Hepatocyte (in vitro differentiated cells): Measurements from ENCODE around the gene FNBP1L. TPM values are rescaled to one million over a fixed set of nuclear protein-coding genes. Genes with fewer than 3 reads are reported as not detected.
A peak's percentile ranks its signal among the peaks of the same experiment; 100 is the strongest.

Source experiments
- DNase-seq: peaks from one replicate; pipeline ENCODE4 v3.0.0-alpha.2; 2016; ENCODE audit warnings: low spot score
- H2AFZ ChIP-seq: fragments of 200-600 bp; sonication (generic); 2 replicates; pipeline ENCODE4 v1.6.0; 2016; ENCODE audit warnings: antibody characterized with exemption, mild to moderate bottlenecking
- H3K27ac ChIP-seq: fragments of 200-600 bp; sonication (generic); 2 replicates; pipeline ENCODE4 v1.5.1; 2016; ENCODE audit warnings: mild to moderate bottlenecking
- H3K27me3 ChIP-seq: fragments of 200-600 bp; sonication (generic); 2 replicates; pipeline ENCODE4 v1.6.1; 2016
- H3K36me3 ChIP-seq: fragments of 200-600 bp; sonication (generic); replicated peaks from 2 replicates; pipeline ENCODE4 v1.5.1; 2016; ENCODE audit warnings: low read depth; ENCODE audit not compliant: insufficient read depth
- H3K4me1 ChIP-seq: fragments of 200-600 bp; sonication (generic); 2 replicates; pipeline ENCODE4 v1.5.1; 2016; ENCODE audit warnings: mild to moderate bottlenecking, moderate library complexity; ENCODE audit not compliant: insufficient read depth
- H3K4me2 ChIP-seq: fragments of 200-600 bp; sonication (generic); 2 replicates; pipeline ENCODE4 v1.6.0; 2016
- H3K4me3 ChIP-seq: fragments of 200-600 bp; sonication (generic); 2 replicates; pipeline ENCODE4 v1.5.1; 2016; ENCODE audit warnings: mild to moderate bottlenecking
- H3K79me2 ChIP-seq: fragments of 200-600 bp; sonication (generic); 2 replicates; pipeline ENCODE4 v1.6.0; 2017; ENCODE audit warnings: mild to moderate bottlenecking
- H3K9me2 ChIP-seq: fragments of 200-600 bp; sonication (generic); replicated peaks from 2 replicates; pipeline ENCODE4 v1.6.0; 2017; ENCODE audit warnings: mild to moderate bottlenecking; ENCODE audit not compliant: insufficient read depth
- H3K9me3 ChIP-seq: fragments of 200-600 bp; sonication (generic); 2 replicates; pipeline ENCODE4 v1.5.1; 2016; ENCODE audit warnings: low read depth, mild to moderate bottlenecking
- H4K20me1 ChIP-seq: fragments of 200-600 bp; sonication (generic); 2 replicates; pipeline ENCODE4 v1.6.0; 2016; ENCODE audit warnings: mild to moderate bottlenecking; ENCODE audit not compliant: insufficient read depth, poor library complexity, severe bottlenecking
- CTCF ChIP-seq: fragments of 200-600 bp; sonication (generic); IDR thresholded peaks from 2 replicates; pipeline ENCODE4 v1.5.1; 2016; ENCODE audit warnings: antibody characterized with exemption, mild to moderate bottlenecking; ENCODE audit not compliant: poor library complexity
- EZH2 ChIP-seq: fragments of 200-600 bp; sonication (generic); IDR thresholded peaks from 2 replicates; pipeline ENCODE4 v1.6.1; 2016; ENCODE audit warnings: antibody characterized with exemption, mild to moderate bottlenecking, borderline replicate concordance
- EZH2phosphoT487 ChIP-seq: fragments of 200-600 bp; sonication (generic); IDR thresholded peaks from one replicate; pipeline ENCODE4 v1.6.1; 2018; ENCODE audit warnings: antibody characterized with exemption, mild to moderate bottlenecking, low read depth, moderate library complexity; ENCODE audit not compliant: unreplicated experiment, severe bottlenecking
- WGBS: methylation state at CpG from one replicate; pipeline ENCODE4 v1.1.6; 2016; ENCODE audit warnings: low lambda C conversion rate; ENCODE audit errors: missing lambda C conversion rate; 5-methylcytosine and 5-hydroxymethylcytosine counted together
- polyA plus RNA-seq: library from polyadenylated mRNA; unstranded; fragments of >200 nt; fragmentation: Nextera tagmentation; extraction: Ambion mirVana; gene quantifications from 2 replicates; pipeline ENCODE4 v1.2.1, GENCODE V29; 2016
- total RNA-seq: library from RNA; depleted of rRNA; stranded (reverse); fragments of >200 nt; gene quantifications from 2 replicates; pipeline ENCODE4 v1.2.3, GENCODE V29; 2014

FNBP1L gene
- total and polyA plus RNA-seq, 2 experiments from 2014 or later = 46.8 to 98.8 TPM

GRCh38 chr1:93516164-93516563 lies 68.2 kb downstream of the FNBP1L start:
- no peaks in the 10 kb centered on the region for H3K27me3 ChIP-seq
- no peak overlapping the region for H2AFZ ChIP-seq
- H3K4me2 ChIP-seq = no peak overlapping the region
- H3K9me2 ChIP-seq = no peaks in the 10 kb centered on the region
- WGBS = 93% methylated on average over 5 of the region's 5 CpGs
- no peak for DNase-seq
- H4K20me1 ChIP-seq = peaks cover 18% of the 10 kb centered on the region
- peaks cover 27% of the 10 kb centered on the region for H3K79me2 ChIP-seq
- H3K27ac ChIP-seq = no peak overlapping the region
- no peak overlapping the region for H3K4me3 ChIP-seq
- no peaks in the 10 kb centered on the region for H3K9me3 ChIP-seq
- TF ChIP-seq CTCF = no peak
- no peak for TF ChIP-seq EZH2
- no peak for TF ChIP-seq EZH2phosphoT487
- H3K4me1 ChIP-seq = no peaks in the 10 kb centered on the region
- H3K36me3 ChIP-seq = no peaks in the 10 kb centered on the region

DNA sequence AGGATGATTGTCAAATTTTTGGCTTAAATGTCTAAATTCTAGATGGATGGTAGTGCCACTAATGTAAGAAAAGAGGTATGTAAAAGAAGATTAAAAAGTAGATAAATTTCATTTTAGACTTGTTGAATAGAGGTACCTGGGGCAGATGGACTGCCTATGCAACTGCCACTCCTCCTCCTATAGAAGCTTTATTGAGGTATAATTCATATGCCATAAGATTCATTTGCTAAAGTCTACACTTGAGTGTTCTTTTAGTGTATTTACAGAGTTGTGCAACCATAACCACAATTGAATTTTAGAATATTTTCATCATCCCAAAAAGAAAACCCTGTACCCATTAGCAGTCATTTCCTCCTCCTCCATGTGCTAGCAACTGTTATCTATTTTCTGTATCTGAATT lies 70.6 kb downstream of the FNBP1L start:
- Histone ChIP-seq H3K36me3 (no peaks in the 10 kb centered on the region), H4K20me1 (peaks cover 18% of the 10 kb centered on the region), H3K4me2 (no peak overlapping the region), H3K9me3 (no peaks in the 10 kb centered on the region), H2AFZ (no peak overlapping the region), H3K4me1 (no peaks in the 10 kb centered on the region), H3K79me2 (peaks cover 39% of the 10 kb centered on the region), H3K4me3 (no peak overlapping the region), H3K27me3 (no peaks in the 10 kb centered on the region), H3K9me2 (no peaks in the 10 kb centered on the region), H3K27ac (peak overlapping the region; percentile 62)
- no peak for TF ChIP-seq EZH2
- TF ChIP-seq EZH2phosphoT487 = no peak
- TF ChIP-seq CTCF = no peak
- no peak for DNase-seq

DNA sequence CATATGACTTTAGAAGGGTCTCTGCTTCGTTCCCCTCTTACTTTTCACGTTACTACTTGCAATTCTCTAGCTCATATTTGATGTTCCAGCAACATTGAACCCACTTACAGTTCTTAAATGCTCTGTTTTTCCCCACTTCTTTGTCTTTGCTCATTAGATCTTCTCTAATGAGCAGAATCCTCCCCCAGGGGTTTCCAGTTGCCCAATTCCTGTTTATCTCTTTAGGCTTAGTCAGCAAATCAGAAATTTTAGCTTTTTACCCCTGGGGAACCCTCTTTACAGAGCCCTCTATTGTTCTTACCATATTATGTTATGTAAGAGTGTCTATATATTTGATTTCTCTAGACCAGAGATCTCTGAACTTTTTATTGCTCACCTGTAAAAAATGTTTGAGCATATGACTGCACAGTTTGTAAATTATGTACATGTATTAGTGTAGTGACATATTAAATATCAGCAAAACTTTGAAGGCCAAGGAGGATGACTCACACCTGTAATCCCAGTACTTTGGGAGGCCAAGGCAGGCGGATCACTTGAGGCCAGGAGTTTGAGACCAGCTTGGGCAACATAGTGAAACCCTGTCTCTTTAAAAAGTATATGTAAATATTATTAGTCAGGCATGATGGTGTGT lies 71.4 kb downstream of the FNBP1L start:
- no peaks in the 10 kb centered on the region for H3K9me2 ChIP-seq
- peak overlapping the region; percentile 62 for H3K27ac ChIP-seq
- TF ChIP-seq EZH2 (no peak), EZH2phosphoT487 (no peak), CTCF (no peak)
- H2AFZ ChIP-seq = no peak overlapping the region
- H3K27me3 ChIP-seq = no peaks in the 10 kb centered on the region
- H3K9me3 ChIP-seq = no peaks in the 10 kb centered on the region
- DNase-seq = no peak
- no peaks in the 10 kb centered on the region for H3K4me1 ChIP-seq
- WGBS = 85% methylated on average over 3 of the region's 3 CpGs
- H3K79me2 ChIP-seq = peaks cover 44% of the 10 kb centered on the region
- no peak overlapping the region for H3K4me2 ChIP-seq
- H4K20me1 ChIP-seq = peaks cover 18% of the 10 kb centered on the region
- no peaks in the 10 kb centered on the region for H3K36me3 ChIP-seq
- no peak overlapping the region for H3K4me3 ChIP-seq

GRCh38 chr1:93521618-93522017 lies 73.7 kb downstream of the FNBP1L start:
- no peak overlapping the region for H2AFZ ChIP-seq
- H3K4me3 ChIP-seq = no peak overlapping the region
- H4K20me1 ChIP-seq = peaks cover 18% of the 10 kb centered on the region
- no peak overlapping the region for H3K4me2 ChIP-seq
- TF ChIP-seq EZH2phosphoT487 = no peak
- TF ChIP-seq CTCF = no peak
- TF ChIP-seq EZH2 = no peak
- no peak for DNase-seq
- H3K36me3 ChIP-seq = no peaks in the 10 kb centered on the region
- no peaks in the 10 kb centered on the region for H3K9me2 ChIP-seq
- WGBS = 96% methylated on average over 2 of the region's 2 CpGs
- H3K27ac ChIP-seq = no peak overlapping the region
- H3K27me3 ChIP-seq = no peaks in the 10 kb centered on the region
- no peaks in the 10 kb centered on the region for H3K4me1 ChIP-seq
- peaks cover 48% of the 10 kb centered on the region for H3K79me2 ChIP-seq
- no peaks in the 10 kb centered on the region for H3K9me3 ChIP-seq
